Ovary (tissue), 9 donors: ENCODE results near the gene ACAN. TPM values are rescaled to one million over a fixed set of nuclear protein-coding genes. Genes with fewer than 3 reads are reported as not detected.

ENCODE experiments used
- DNase-seq, 5 donors: peaks; one replicate each; pipeline ENCODE4 v3.0.0-alpha.2; 2019 to 2020
- H3K27ac ChIP-seq, 2 donors: fragments of 200-600 bp; one replicate each; pipeline versions ENCODE4 v1.5.1 to v1.8.0; 2019 to 2022
- H3K27me3 ChIP-seq: fragments of 200-600 bp; one replicate; pipeline ENCODE4 v1.8.0; 2022
- H3K36me3 ChIP-seq: fragments of 200-600 bp; sonication (generic); one replicate; pipeline ENCODE4 v1.5.1; 2019
- H3K4me1 ChIP-seq: one replicate; pipeline ENCODE4 v1.8.1; 2013; ENCODE audit warnings: mild to moderate bottlenecking, moderate library complexity; ENCODE audit not compliant: insufficient read depth
- H3K4me3 ChIP-seq: fragments of 200-600 bp; sonication (generic); one replicate; pipeline ENCODE4 v1.5.1; 2017
- H3K9me3 ChIP-seq, 2 donors: fragments of 200-600 bp in 1 of 2; sonication (generic) in 1 of 2; one replicate each; pipeline versions ENCODE4 v1.5.1 to v1.8.1; 2013 to 2019; ENCODE audit warnings: mild to moderate bottlenecking in 1 of 2, moderate library complexity in 1 of 2
- EP300 ChIP-seq: sonication (generic); formaldehyde crosslinking; IDR thresholded peaks from one replicate; pipeline ENCODE4 v1.6.1; 2017; ENCODE audit warnings: antibody characterized with exemption
- POLR2A ChIP-seq: fragments of 450-650 bp; IDR thresholded peaks from one replicate; pipeline ENCODE4 v1.6.1; 2017; ENCODE audit warnings: antibody characterized with exemption, mild to moderate bottlenecking, moderate library complexity
- WGBS, 3 donors: extraction: QIAGEN DNeasy Blood & Tissue Kit in 1 of 3; methylation state at CpG; one replicate each; pipeline versions ENCODE4 v1.1.5 to v1.1.7; 2013 to 2017; 5-methylcytosine and 5-hydroxymethylcytosine counted together
- intact Hi-C, 4 donors: fragments of 100-400 bp; cut with DNase I; formaldehyde crosslinking; loops; one replicate each; pipeline versions ENCODE4 v1.11.0 to v1.15.1; 2022 to 2023
- polyA plus RNA-seq, 2 donors: library from polyadenylated mRNA; stranded (reverse); fragments of 200-250 nt in 1 of 2; fragments of 350-450 nt in 1 of 2; fragmentation: Illumina TruSeq in 1 of 2; extraction: RNeasy Lipid Tissue Mini Kit (QIAGEN cat#74804) in 1 of 2; gene quantifications; one replicate each; pipeline ENCODE4 v1.2.3, GENCODE V29; 2013 to 2014
- total RNA-seq, 7 donors: library from RNA; depleted of rRNA in 2 of 7; stranded (reverse); fragments of >200 nt in 2 of 7; fragmentation: NEBNext Ultra II Directional in 3 of 7; extraction: Animal tissue kit (Norgen Biotek cat#: 25700) in 3 of 7; gene quantifications; one replicate each; pipeline versions ENCODE4 v1.1.0 to v1.2.4, GENCODE V29; 2016 to 2023
- TF ChIP-seq, protein P1 (sequence below), 3 donors: fragments of 450-650 bp in 2 of 3; fragments of 200-600 bp in 1 of 3; IDR thresholded peaks; one replicate each; pipeline versions ENCODE4 v1.5.1 to v1.8.0; 2016 to 2022; ENCODE audit warnings: antibody characterized with exemption in 3 of 3, mild to moderate bottlenecking in 1 of 3
- donor health status: DM: no; HTN: no; CAD: no; lungs with moderate emphysema.
- donor health status: DM: no; HTN: no; CAD: no.
- donor health status: Bipolar disorder and iron deficiency.
- donor health status: DM: yes; HTN: yes; CAD: no.
- donor health status: DM: no; HTN: no; CAD: no.
- donor health status: DM: yes; HTN: yes; CAD: no.

ACAN gene
- total and polyA plus RNA-seq, 9 donors, result 0.11 to 5.1 (median 0.54) TPM; not detected in 1

DNA sequence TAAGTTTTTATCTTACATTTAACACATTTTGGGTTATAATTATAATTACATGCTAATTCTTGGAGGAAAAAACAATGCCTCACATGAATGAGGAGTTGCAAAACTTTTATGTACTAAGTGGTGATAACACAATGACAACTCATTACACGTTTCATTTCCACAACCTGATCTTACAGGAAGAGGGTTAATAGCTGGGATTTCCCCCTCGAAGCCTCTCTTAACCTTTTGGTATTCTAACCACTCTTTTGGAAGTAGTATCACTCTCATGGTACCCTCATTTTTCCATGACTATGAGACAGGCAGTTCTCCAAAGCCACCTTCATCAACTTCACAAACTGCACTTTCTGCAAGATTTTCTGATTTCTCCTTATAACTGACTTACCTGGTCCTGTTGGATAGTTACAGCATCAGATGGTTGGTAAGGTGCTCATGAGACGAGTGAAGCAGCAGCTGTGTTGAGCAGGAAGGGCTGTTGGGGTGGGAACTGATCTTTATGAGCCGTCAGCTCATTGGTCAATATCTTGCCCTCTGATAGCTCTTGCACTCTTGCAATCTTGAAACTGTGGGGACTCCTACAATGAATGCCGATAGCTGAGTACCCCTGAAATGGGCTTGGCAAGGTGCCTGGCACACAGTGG is 41.6 kb downstream of the ACAN start:
- 48 to 54% (median 50%) methylated on average over 5 of the region's 5 CpGs for WGBS, 3 donors
- TF ChIP-seq POLR2A, result no peak
- TF ChIP-seq, protein P1, sequence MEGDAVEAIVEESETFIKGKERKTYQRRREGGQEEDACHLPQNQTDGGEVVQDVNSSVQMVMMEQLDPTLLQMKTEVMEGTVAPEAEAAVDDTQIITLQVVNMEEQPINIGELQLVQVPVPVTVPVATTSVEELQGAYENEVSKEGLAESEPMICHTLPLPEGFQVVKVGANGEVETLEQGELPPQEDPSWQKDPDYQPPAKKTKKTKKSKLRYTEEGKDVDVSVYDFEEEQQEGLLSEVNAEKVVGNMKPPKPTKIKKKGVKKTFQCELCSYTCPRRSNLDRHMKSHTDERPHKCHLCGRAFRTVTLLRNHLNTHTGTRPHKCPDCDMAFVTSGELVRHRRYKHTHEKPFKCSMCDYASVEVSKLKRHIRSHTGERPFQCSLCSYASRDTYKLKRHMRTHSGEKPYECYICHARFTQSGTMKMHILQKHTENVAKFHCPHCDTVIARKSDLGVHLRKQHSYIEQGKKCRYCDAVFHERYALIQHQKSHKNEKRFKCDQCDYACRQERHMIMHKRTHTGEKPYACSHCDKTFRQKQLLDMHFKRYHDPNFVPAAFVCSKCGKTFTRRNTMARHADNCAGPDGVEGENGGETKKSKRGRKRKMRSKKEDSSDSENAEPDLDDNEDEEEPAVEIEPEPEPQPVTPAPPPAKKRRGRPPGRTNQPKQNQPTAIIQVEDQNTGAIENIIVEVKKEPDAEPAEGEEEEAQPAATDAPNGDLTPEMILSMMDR (IDR thresholded peaks at IDR 0.05), result no peak
- TF ChIP-seq EP300, result no peak
- Histone ChIP-seq H3K9me3 (no peaks in the 10 kb centered on the region), H3K36me3 (no peaks in the 10 kb centered on the region), H3K4me1 (no peaks in the 10 kb centered on the region), H3K4me3 (no peak overlapping the region), H3K27ac (no peak overlapping the region), H3K27me3 (no peaks in the 10 kb centered on the region)
- intact Hi-C loops, result no loop called here
- no peak for DNase-seq

DNA sequence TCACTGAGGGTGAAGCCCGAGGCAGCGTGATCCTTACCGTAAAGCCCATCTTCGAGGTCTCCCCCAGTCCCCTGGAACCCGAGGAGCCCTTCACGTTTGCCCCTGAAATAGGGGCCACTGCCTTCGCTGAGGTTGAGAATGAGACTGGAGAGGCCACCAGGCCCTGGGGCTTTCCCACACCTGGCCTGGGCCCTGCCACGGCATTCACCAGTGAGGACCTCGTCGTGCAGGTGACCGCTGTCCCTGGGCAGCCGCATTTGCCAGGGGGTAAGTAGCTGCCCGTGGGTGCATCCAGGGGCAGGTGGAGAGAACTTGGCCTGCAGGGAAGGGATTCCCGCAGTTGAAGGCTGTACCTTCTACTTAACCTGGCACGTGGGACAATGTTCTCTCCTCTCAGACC is 42.4 kb downstream of the ACAN start:
- Histone ChIP-seq H3K4me3 (no peak overlapping the region), H3K36me3 (no peaks in the 10 kb centered on the region), H3K4me1 (no peaks in the 10 kb centered on the region), H3K27ac (no peak overlapping the region), H3K27me3 (no peaks in the 10 kb centered on the region), H3K9me3 (no peaks in the 10 kb centered on the region)
- no peak for DNase-seq
- intact Hi-C loops, result no loop called here
- TF ChIP-seq, protein P1 (IDR thresholded peaks at IDR 0.05), result no peak
- no peak for TF ChIP-seq POLR2A
- TF ChIP-seq EP300, result no peak
- 89 to 96% (median 95%) methylated on average over 15 of the region's 15 CpGs for WGBS, 3 donors

DNA sequence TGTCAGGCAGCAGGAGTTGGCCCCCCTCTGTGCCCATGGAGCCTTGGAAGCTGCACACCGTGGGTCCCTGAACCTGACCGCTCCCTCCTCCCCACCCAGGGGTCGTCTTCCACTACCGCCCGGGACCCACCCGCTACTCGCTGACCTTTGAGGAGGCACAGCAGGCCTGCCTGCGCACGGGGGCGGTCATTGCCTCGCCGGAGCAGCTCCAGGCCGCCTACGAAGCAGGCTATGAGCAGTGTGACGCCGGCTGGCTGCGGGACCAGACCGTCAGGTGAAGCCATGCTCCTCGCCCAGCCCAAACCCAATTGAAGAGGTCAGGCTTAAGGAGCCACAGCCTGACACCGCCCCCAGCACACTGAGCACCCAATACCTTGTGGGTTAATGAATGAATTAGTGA is 43.9 kb downstream of the ACAN start:
- no peak for DNase-seq
- Histone ChIP-seq H3K4me1 (no peaks in the 10 kb centered on the region), H3K27me3 (no peaks in the 10 kb centered on the region), H3K9me3 (no peaks in the 10 kb centered on the region), H3K27ac (no peak overlapping the region), H3K4me3 (no peak overlapping the region), H3K36me3 (no peaks in the 10 kb centered on the region)
- WGBS, 3 donors, result 83 to 89% (median 84%) methylated on average over 20 of the region's 20 CpGs
- intact Hi-C loops, result no loop called here
- TF ChIP-seq EP300 (no peak), POLR2A (no peak)
- TF ChIP-seq, protein P1 (IDR thresholded peaks at IDR 0.05), result no peak

DNA sequence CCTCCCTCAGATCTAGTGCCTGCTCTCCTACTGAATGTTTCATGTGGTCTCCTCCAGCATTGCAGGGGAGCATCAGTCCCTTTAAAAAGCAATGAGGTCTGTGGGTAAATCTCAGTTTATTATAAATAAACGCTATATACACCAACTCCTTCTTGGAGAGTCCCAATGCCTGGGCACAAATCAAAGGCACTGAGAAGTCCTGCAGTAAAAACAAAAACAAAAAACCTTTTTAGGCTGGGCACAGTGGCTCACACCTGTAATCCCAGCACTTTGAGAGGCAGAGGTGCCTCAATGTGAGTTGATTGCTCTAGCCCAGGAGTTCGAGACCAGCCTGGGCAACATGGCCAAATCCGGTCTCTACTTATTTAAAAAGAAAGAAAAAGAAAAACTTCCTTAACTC is 45.0 kb downstream of the ACAN start:
- Histone ChIP-seq H3K27ac (no peak overlapping the region), H3K4me3 (no peak overlapping the region), H3K4me1 (no peaks in the 10 kb centered on the region), H3K9me3 (no peaks in the 10 kb centered on the region), H3K36me3 (no peaks in the 10 kb centered on the region), H3K27me3 (no peaks in the 10 kb centered on the region)
- 82 to 86% (median 82%) methylated on average over 3 of the region's 3 CpGs for WGBS, 3 donors
- TF ChIP-seq, protein P1 (IDR thresholded peaks at IDR 0.05), result no peak
- DNase-seq, result no peak
- intact Hi-C loops, result no loop called here
